GM19452 (cell line): ENCODE data around the gene ZFR2.
"Not testable (repeated sequence)": the region's sequence is repeated elsewhere in the genome, so short reads cannot be mapped to it uniquely, and the experiment has no call there.

Experiments used
- ATAC-seq: cut with Tn5 transposase; IDR thresholded peaks from one replicate; pipeline ENCODE4 v1.9.1; 2021; ENCODE audit not compliant: unreplicated experiment

Gene ZFR2

DNA sequence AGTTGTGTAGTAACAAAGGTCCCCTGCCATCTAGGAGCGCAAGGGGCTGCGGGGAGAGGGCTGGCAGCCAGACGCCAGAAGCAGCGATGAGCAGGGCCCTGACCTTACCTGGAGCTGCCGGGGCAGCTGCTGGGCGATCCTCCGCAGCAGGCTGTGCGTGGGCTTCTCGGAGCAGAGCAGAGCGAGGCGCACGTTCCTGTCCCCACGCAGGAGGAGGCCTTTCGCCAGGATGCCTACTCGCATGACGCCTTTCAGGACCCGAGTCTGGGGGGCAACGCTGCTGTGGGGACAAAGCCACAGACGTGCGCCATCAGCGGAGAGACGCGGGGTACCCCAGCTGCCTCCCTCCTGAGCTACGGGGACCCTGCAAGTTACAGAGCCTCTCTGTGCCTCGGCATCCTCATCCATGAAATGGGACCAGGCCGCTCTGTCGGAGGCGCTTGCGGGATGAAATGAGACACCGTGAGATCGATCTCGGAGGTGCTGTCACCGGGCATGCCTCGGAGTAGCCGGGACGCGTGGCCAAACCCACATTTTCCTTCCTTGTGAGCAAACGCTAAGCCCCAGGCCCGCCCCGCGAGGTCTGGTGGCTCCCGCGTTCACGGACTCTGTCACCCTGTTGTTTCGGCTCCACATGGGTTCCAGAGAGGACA lies 52.1 kb downstream of the ZFR2 start:
- ATAC-seq, result no peak

DNA sequence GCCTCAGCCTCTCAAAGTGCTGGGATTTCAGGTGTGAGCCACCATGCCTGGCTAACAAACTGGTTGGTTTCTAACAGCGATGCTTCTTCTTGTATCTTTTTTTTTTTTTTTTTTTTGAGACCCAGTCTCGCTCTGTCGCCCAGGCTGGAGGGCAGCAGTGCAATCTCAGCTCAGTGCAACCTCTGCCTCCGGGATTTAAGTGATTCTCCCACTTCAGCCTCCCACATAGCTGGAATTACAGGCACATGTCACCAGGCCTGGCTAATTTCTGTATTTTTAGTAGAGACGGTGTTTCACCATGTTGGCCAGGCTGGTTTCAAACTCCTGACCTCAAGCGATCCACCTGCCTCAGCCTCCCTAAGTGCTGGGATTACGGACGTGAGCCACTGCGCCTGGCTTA lies 52.7 kb downstream of the ZFR2 start:
- ATAC-seq, result not testable (repeated sequence)

DNA sequence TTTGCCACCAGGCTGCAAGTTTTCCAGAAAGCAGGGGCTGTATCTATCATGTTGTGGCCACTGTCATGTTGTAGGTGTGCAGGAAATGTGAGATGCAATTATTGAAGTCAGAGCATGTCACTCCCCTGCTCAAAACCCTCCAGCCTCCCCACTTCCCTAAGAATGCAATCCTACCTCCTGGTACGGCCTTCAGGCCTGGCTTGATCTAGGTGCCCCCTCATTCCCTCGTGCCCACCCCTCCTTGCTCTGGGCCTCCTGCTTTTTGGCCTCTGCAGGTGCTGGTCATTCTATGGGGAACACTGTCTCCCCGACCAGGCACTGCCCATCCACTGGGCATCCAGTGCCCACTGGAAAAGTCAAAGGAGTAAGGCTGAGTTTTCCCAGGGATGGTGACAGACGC lies 54.2 kb downstream of the ZFR2 start:
- ATAC-seq, result no peak

- no peak for ATAC-seq
These were observed 55.1 kb downstream of the ZFR2 start for GRCh38 chr19:3813473-3814392.

DNA sequence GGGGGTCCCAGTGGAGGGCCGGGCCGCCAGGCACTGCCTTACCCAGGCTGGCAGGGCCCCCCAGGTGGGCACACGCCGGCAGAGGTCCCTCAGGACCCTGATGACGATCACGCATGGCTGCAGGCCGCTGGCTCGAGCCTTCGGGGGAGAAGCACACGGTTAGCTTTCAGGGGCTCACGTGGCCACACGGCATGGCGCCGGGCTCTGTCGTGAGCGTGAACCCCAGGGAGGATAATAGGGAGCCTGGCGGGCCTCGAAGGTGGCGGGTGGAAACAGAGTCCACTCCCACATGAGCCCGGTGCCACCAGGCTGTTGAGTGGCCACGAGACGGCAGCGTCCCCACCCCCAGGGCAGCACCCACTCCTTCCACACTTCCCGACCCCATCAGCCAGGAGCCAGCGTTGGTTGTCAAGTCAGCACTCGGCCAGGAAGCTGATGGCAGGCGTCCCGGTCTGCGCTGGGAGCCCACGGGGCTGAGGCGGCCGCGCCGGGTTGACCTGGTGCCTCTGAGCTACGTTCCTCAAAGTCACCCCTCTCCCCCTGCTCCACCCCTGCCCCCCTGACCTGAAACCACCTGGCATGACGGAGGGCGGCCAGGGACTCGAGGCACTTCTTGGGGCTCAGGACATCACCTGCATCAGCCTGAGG lies 58.0 kb downstream of the ZFR2 start:
- ATAC-seq, result no peak

- no peak for ATAC-seq
These were observed 58.7 kb downstream of the ZFR2 start for GRCh38 chr19:3809881-3810707.

DNA sequence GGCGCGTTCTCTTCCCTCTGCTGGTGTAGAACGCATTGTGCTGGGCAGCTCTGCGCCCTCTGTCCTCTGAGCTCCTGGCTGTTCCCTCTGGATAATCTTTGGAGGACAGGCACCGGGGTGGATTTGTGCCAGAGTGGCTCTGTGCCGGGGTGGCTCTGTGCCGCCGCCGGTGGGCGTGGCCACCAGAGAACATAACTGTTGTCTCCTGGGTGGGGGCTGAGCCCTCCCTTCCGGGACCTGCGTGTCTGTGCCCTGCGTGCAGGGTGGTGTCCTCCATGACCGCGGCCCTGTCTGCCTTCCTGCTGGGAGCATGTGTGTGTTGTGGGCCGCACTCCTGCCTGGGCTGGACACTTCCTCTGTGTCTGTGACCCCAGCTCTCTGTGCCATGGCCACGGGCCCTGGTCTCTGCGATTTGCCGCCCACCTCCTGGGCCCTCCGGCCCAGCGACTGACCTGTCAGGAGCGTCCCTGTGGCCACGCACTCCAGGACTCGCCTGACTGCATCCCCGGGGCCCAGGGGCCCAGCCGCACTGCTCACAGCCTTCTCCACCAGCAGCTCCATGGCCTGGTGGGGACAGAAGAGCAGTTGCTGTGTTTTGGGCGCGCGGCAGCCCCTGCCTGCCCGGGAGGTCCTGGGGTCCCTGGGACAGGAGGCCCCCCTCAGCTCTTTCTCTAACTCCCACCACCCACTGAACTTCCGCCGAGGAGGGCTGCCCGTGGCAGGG lies 60.3 kb downstream of the ZFR2 start:
- ATAC-seq, result no peak

DNA sequence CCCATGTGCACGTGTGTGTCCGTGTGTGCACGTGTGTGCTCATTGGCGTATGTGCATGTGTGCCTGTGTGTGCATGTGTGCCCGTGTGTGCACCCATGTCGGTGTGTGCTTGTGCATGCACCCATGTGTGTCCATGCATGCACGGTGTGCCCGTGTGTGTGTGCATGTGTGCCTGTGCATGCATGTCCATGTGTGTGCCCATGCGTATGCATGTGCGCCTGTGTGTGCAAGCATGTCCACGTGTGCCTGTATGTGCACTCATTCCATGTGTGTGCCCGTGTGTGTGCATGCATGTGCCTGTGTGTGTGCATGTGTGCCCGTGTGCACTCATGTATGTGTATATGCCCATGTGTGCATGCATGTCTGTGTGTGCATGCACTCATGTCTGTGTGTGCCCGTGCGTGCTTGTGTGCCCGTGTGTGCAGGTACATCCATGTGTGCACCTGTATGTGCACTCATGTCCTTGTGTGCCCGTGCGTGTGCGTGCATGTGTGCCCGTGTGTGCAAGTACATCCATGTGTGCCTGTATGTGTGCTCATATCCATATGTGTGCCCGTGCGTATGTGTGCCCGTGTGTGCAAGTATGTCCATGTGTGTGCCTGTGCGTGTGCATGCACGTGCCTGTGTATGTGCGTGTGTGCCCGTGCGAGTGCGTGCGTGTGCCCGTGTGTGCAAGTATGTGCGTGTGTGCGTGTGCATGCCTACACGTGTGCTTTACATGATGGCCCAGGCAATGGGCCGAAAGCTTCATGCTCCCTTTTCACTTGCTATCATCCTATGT lies 61.1 kb downstream of the ZFR2 start:
- no peak for ATAC-seq

DNA sequence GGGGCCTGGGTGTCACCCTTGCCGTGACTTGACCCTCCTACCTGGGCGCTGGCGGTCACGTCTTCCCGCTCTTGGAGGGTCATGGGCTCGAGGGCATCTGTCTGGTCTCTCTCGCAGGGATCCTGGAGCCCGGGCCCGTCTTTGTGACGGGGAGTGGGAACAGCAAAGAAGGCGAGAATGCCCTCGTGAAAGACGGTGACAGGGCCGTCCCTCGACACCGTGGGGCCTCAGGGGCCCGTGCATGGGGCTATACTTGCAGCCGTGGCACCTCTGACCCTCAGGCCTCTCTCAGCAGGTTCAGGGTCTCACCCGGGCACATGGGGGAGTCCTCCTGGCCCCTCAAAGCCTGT lies 61.7 kb downstream of the ZFR2 start:
- ATAC-seq, result no peak

- ATAC-seq, result no peak
These were observed 63.0 kb downstream of the ZFR2 start for GRCh38 chr19:3805859-3806258.

GRCh38 chr19:3804429-3804828 lies 64.4 kb downstream of the ZFR2 start:
- no peak for ATAC-seq

GRCh38 chr19:3803986-3804385 lies 64.9 kb downstream of the ZFR2 start:
- ATAC-seq, result no peak

DNA sequence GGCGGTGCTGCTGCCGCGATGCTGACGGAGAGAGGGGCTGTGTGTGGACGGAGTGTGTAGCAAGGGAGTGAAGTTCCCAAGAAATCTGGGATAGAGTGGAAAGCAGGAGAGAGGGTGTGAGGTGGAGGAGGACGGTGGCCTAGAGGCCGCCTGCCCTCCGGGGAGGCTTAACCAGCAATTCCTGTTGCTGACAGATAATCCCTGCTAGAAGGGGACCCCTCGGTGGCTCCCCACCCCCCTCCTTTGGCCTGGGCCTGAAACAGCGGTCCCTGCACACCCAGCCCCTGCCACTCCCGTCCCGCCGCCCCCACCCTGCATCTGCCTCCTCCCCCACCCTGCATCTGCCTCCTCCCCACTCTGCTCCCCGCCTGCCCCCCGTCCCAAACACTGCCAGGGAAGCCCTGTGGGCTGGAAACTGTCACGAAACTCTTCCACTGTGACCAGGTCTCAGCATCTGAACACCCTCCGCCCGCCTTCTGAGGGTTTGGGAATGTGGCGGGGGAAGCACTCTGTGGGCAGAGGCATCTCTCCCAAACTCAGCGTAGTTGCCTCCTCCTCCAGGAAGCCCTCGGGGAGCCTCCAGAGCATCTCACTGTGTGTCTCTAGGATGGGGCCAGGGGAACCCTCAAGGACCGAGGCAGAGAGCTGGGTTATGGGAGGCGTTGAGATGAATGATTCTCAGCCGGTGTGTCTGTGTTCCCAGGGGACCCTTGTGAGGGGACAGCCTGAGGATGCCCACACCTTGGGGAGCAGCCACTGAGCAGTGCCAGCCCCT lies 65.5 kb downstream of the ZFR2 start:
- no peak for ATAC-seq

DNA sequence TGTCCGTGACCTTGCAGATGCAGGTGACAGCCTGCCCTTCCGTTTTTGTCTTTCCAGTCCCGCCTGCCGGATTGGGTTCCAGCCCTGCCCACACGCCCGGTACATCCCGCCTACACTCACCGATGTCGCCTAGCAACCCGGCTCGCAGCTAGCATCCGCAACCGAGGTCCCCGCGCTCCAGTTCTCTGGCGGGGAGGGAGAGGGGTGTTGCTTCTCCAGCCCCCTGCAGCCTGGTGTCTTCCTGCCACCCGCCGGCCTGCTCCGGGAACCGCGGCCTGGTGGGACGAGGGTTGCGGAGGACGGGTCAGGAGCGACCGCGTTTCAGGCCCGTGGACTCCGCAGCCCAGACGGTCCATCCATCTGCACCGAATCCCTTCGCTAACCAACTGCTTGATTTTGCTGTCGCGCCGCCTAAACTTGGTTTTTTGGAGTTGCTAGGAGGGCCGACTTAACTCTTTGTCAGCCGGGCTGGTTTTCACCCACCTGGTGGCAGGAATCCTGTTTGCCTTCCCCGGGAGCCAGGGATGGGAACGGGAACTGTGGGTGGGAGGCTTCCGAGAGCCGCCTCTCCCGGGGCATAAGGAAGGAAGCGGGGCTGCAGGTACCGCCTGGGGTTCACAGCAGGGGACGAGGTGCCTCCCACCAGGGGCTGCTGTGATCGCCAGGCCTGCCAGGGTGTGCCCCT lies 67.3 kb downstream of the ZFR2 start:
- no peak for ATAC-seq

DNA sequence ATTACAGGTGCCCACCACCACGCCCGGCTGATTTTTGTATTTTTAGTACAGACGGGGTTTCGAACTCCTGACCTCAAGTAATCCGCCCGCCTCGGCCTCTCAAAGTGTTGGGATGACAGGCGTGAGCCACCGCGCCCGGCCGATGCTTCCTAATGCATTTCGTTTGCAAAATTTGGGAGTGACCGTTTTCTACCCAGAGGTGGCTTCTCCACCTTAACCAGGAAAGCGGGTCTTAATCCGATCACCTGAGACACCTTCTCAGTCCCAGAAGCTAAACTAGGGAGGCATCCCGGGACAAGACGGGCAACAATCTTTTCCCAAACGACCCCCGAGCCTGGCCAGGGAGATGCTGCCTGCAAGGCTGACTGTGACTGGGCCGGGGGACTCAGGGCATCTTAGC lies 67.8 kb downstream of the ZFR2 start:
- ATAC-seq, result no peak

GRCh38 chr19:3798137-3798536 lies 70.7 kb downstream of the ZFR2 start:
- ATAC-seq, result no peak

DNA sequence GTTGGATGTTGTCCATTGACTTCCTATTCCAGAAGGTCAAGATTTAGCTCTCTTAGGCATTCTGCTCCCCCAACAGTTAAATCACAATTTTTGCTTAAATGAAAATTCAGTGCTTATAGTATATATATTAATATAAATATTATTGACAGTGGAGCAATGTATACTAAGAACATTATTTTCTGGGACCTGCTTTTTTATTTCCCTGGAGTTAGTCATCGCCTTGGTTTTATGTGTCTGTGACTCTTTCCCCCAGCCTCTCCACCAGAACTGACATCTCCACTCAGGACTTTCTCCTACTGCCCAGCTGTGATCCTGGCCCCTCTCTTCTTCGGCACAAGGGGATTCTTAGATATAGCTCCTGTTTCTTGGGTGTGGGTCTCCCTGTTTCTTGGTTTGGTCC lies 72.5 kb downstream of the ZFR2 start:
- ATAC-seq, result no peak

GRCh38 chr19:3793799-3794198 lies 75.0 kb downstream of the ZFR2 start:
- no peak for ATAC-seq
